ENCODE data around the gene SLC25A38.
"Not testable (repeated sequence)": the region's sequence is repeated elsewhere in the genome, so short reads cannot be mapped to it uniquely, and the experiment has no call there.

Gene SLC25A38

DNA sequence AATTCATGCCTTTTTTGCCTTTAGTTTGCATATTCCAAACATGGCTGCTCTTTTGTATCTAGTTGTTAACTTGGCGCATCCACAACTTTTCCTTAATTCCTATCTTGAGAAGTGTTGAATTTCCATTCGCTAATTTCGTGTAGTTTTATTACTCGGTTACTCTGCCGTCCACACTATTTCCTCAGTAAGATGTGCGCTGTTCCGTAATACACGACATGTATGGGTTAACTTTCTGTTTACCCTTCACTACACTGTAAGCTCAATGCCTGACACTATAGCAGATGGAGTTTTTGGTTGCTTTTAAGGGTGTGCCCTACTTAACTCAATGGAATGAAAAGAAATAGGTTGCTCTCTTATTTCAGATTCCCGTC is 24.1 kb downstream of the SLC25A38 start:
- no peak for DNase-seq (ENCODE audit: low read depth)

DNA sequence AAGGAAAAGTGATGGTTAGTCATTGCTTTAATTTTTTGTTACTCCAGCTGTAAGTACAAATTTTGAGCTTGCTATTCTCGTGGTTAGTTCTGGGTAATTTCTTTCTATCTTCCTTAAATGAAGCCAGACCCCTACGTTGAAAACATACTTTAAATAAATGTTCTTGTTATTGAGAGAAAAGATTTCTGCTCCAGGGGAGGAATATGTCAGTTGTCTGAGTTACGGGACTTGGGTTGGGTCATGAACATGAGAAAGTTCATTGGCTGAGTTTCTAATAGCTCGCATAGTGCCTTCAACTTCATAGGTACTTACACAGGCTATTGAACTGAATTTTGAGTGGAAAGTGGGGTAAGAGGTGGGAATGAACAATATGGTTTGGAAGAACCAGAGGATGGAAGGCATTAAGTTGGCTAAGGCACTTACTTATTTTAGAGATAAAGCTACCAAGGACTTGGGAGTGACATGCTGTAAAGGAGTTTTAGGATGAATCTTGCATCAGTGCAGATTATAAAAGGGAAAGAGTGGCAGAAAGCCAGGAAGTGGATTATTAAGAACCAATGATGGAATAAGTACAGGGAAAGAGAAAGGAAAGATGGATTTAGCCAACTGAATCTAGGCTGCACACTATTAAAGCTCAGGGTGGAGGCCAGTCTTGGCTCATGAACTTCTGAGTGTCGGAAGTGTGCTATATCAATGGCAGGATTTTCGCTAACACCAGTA is 24.8 kb downstream of the SLC25A38 start:
- no peak for DNase-seq (ENCODE audit: low read depth)

DNA sequence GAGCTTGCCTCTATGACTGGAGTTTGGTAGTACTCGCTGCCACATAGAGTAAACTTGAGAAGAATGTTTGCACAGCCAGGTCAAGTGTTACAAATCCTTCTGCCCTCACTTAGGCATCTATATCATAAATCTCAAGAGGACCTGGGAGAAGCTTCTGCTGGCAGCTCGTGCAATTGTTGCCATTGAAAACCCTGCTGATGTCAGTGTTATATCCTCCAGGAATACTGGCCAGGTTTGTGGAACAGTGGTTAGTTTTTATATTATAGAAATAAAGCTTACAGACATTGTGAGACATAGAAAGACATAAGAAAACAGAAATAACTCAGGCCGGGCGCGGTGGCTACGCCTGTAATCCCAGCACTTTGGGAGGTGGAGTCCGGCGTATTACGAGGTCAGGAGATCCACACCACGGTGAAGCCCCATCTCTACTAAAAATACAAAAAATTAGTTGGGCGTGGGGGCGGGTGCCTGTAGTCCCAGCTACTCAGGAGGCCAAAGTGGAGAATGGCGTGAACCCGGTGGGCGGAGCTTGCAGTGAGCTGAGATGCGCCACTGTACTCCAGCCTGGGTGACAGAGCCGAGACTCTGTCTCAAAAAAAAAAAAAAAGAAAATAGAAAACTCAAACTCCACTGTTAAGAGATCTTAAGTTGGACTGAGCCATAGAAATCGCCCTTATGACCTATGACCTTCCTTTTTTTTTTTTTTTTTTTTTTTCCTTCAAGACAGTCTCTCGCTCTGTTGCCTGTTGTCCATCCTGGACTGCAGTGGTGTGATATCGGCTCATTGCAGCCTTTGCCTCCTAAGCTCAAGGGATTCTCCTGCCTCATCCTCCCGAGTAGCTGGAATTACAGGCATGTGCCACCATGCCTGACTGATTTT is 25.6 kb downstream of the SLC25A38 start:
- DNase-seq (ENCODE audit: low read depth): no peak

DNA sequence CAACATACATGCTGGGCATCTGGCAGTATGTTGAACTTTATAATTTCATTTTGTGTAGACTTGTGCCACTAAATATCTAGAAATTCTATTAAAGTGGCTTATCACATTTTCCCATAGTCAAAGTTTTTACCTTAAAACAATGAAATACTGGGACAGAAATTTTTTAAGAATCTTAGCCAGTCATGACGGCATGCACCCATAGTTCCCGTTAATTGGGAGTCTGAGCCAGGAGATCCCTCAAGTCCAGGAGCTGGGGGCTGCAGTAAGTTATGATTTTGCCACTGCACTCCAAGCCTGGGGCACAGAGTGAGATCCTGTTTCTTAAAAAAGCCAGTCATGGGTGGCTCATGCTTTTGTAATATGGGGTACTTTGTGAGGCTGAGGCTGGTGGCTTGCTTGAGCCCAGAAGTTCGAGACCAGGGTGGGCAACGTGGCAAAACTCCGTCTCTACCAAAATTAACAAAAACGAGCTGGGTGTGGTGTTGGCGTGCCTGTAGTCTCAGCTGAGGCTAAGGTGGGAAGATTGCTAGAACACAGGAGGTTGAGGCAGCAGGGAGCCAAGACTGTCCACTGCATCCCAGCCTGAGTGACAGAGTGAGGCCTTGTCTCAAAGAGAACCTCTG is 26.5 kb downstream of the SLC25A38 start:
- no peak for DNase-seq (ENCODE audit: low read depth)

DNA sequence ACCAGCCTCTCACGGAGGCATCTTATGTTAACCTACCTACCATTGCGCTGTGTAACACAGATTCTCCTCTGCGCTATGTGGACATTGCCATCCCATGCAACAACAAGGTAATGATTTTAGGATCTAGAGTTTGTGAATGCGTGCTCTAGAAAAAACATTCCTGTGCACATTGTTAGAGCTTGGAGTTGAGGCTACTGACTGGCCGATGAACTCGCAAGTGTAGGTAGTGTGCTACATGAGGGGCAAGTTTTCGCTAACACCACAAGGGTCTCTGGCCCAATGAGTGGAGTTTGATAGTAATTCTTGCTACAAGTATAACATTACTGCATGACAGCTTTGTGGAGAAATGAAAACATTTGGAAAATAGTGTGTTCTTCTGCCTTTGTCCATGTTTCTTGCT is 27.7 kb downstream of the SLC25A38 start:
- no peak for DNase-seq (ENCODE audit: low read depth)

DNA sequence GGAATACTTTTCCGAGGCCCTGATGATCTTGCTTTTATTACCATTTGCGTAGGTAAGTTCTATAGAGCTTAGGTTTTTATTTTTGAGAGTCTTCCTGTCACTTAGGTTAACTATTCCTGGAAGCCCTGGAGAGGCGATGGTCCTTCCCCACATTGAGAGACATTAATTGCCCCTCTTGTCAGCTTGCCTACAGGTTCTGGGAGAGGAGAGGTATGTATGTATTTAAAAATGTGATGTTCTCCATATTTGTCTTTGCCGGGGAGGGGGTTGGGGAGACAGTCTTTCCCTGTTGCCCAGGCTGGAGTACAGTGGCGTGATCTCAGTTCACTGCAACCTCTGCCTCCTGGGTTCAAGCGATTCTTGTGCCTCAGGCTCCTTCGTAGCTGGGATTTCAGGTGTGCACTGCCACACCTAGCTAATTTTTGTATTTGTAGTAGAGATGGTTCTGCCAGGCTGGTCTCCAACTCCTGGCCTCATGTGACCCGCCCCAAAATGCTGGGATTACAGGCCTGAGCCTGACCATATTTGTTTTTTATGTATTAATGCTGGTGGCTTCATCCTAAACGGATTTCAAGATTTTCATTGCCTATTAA is 29.6 kb downstream of the SLC25A38 start:
- DNase-seq (ENCODE audit: low read depth): no peak

DNA sequence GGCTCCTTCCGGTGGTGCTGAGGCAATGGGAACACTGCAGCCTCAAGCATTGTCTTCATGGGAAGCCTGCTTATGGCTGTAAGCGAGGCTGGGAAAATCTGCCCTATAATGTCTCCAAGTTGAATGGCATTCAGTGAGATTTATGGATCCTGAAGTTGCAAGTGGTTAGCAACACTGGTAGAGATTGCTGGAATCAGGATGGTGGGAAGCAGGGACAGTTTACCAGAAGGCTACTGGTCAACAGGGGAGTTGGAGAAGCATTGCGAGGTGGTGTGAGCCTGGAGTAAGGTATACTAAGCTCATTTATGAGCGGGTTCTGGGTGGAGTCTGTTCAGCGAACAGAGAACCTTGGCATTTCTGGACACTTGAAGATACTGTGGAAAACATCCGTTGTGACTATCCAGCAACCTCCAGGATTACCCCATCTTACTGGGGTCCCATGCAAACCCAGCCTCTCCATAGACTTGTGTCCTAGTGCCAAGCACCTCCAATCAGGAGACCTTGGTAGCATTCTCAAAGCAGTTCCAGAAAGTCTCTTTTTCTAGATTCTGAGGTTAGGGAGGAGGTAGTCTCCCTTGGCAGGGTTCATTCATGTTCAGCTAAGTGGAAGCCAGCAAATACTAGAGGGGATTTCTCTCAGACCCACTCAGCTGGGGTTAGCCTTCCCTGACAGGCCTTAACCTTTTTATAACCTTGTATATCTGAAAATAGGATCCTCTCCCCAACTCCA is 30.7 kb downstream of the SLC25A38 start:
- DNase-seq (ENCODE audit: low read depth): no peak

DNA sequence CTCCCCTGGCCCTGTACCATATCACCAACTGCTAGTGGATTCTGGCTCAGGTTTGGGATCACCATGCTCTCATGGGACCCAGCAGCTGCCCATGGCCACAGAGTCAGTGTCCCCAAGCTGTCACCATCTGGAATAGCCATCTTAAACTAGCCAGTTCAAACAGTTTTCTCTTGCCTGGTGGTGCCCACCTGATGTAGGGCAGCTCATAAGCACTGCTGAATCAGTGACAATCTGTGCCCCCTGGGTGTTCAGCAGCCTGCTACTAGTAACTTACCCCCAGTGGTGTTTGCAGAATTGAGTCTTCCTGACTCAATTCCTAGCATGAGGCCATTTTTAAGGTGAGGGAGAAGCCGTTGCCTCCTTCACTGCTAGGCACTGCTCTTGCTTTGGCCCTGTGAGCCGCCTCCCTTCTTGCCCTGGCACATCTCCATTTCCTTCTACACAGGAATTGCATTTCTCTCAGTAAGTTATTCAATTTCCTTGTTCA is 31.3 kb downstream of the SLC25A38 start:
- DNase-seq (ENCODE audit: low read depth): no peak

DNA sequence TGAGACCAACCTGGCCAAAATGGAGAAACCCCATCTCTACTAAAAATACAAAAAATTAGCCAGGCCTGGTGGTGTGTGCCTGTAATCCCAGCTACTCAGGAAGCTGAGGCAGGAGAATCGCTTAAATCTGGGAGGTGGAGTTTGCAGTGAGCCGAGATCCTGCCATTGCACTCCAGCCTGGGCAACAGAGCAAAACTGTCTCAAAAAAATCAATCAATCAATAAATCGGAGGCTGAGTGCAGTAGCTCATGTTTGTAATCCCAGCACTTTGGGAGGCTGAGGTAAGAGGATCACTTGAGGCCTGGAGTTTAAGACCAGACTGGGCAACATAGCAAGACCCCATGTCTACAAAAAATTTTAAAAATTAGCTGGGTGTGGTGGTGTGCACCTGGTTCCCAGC is 32.1 kb downstream of the SLC25A38 start:
- not testable (repeated sequence) for DNase-seq (ENCODE audit: low read depth)

DNA sequence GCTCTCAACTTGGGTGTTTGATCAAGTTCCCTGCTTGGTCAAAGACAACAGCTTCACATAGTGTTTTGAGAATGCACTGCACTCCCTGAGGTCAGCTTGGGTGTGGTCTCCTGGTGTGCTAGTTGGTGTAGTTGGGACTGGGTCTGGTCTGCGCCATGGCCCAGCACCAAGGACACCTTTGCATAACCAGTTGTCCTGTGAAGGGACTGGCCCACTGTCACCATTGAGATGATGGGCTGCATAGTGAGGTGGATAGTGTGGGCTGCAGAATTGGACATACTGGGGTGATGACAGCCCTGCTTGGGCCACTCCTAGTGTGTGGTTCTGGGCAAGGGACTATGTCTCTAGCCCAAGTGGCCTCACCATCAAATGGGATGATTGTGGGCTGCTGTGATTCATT is 32.8 kb downstream of the SLC25A38 start:
- no peak for DNase-seq (ENCODE audit: low read depth)

DNA sequence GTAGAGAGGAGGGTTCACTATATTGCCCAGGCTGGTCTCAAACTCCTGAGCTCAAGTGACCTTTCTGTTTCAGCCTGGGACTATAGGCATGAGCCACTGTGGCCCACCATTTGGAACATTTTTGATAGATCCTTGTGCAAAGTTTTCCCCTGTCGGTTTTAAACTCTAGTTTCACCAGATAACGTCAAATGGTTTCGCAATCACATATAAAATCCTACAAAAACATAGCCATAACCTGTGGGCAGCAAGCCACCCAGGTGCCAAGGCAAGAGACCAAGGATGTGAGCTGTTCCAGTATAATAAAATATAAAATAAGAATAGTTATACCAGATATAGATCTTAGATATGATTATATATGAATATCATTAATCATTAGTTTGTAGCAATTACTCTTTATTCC is 33.8 kb downstream of the SLC25A38 start:
- DNase-seq (ENCODE audit: low read depth): not testable (repeated sequence)

DNA sequence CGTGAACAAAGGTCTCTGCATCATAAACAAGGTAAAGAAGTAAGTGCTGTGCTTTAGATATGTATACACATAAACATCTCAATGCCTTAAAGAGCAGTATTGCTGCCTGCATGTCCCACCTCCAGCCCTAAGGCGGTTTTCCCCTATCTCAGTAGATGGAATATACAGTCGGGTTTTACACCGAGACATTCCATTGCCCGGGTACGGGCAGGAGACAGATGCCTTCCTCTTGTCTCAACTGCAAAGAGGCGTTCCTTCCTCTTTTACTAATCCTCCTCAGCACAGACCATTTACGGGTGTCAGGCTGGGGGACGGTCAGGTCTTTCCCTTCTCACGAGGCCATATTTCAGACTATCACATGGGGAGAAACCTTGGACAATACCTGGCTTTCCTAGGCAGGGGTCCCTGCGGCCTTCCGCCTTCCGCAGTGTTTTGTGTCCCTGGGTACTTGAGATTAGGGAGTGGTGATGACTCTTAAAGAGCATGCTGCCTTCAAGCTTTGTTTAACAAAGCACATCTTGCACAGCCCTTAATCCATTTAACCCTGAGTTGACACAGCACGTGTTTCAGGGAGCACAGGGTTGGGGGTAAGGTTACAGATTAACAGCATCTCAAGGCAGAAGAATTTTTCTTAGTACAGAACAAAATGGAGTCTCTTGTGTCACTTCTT is 35.5 kb downstream of the SLC25A38 start:
- not testable (repeated sequence) for DNase-seq (ENCODE audit: low read depth)

DNA sequence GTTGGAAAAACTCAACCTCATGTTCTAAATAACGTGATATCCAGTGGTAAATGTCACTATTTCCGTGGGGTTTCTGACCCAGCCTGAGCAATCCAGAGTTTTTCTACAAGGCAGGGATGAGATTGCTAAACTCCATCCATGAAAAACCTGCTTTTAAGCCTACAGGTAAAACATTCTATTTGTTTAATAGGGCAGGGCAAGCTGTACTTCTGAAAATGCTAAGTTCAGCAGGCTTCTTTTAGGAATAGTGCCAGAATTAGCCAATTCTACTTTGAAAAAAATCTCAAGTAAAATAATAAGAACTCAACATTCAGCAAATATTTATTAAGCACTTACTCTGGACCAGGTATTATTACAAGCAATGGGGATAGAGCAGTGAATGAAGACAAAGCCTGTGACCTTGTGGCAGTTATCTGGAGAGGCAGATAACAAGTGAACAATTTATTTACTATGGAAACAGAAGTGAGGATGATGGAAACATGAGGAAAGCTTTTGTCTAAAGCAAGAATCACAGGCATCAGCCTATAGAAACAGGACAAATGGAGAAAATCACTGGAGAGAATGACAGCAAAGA is 36.7 kb downstream of the SLC25A38 start:
- no peak for DNase-seq (ENCODE audit: low read depth)

DNA sequence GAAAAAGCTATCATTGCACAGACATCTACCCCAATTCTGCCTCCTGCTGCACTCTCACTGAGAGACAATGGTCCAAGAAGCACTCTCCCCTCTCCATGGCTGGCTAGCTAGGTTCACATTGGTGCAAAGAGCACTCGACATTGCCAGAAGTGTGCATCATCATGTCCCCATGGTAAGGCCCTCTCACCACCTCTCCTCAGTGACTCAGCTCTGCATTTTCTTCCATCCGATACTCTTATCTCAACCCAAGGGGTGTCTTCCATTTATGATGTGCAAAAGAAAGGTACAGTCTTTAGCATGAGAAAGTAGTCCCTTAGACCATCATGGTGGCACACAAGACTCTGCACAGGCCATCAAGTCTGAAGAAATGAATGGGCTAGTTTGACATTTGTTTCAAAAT is 37.4 kb downstream of the SLC25A38 start:
- DNase-seq (ENCODE audit: low read depth): no peak

DNA sequence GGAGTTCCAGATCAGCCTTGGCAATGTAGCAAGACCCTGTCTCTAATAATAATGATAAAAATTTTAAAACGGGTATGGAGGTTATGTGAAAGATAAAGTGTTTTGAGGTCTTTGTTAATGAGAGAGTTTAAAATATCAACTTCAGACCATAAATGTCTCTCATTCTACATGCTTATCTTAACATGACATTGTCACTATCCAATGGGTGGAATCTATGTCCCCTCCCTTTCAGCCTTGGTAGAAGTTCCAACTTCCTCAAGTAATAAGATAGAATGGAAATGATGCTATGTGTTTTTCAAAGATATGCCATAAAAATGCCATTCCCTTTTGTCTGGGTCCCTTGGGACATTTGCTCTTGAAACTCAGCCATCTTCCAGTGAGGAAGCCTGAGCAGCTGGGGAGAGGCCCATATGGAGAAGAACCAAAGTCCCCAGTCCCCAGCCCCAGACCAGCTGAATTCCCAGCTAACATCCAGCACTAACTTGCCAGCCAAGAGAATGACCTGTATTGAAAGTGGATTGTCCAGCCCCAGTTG is 40.3 kb downstream of the SLC25A38 start:
- DNase-seq (ENCODE audit: low read depth): no peak

DNA sequence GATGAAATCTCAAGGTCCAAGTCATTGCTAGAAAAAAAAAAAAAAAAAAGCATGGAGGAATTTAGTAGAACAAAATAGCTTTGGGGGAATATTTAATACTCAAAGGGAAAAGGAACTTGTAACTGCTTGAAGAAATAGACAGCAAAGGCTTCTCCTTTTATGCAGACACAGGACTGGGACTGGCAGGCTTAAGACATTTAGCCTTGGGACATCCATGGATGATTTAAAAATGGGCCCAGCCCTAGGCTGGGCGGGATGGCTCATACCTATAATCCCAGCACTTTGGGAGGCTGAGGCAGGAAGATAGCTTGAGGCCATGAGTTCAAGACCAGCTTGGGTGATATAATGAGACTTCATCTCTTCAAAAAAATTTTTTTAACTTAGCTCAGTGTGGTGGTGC is 43.1 kb downstream of the SLC25A38 start:
- DNase-seq (ENCODE audit: low read depth): no peak

DNA sequence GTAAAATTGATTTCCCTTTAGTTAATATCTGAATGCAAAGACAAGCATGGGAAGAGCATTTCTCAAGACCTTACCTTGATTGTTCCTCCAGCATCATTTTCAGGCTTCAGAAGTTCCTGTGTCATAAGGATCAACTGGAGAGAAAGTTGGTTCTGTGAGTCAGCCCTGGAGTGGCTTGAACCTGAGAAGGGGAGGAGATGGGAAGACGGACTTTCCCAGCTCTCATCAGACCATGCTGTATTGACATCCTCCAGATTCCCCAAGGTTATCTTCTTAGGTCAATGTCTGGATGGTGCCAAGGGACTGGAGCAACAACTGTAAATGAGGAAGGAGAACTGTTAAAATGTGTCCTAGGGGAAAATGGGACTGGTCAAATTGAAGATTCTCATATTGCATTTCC is 44.3 kb downstream of the SLC25A38 start:
- no peak for DNase-seq (ENCODE audit: low read depth)

DNA sequence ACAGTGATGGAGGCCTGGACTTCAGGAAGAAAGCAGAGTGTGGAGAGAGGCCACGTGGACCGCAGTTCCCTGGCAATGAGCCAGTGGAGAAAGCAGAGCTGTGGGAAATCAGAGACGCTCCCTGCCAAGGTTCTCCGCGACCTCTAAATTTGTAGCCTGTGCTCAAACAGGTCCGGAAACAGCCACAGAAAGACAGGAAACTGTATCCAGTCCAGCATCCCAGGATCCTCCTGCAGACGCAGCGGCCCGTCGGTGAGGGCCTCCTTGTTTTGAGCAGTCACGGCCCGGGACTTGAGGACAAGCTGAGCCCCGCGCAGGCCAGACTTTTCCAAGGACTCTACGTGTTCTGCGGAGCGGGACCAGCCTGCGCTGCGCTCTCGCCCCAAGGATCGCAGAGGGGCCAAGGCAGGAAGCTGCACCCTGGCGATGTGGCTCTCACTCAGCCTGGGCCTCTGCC is 45.6 kb downstream of the SLC25A38 start:
- no peak for DNase-seq (ENCODE audit: low read depth)

DNA sequence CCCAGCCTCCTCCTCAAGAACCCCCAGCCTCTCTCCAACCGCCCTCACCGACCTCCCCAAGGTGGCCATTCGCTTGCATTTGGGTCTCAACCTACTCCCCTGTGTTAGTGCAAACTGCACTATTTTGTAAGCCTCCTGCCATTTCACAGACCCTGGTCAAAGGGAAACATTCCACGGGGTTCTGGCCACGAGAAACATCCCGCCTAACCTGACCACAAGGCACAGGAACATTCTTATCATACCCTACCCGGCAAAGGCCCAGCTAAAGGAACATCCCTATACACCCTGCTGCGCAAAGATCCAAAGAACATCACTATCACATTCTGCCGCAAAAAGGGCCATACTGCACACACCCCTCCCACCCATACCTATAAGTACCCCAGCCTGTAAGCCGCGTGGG is 46.3 kb downstream of the SLC25A38 start:
- DNase-seq (ENCODE audit: low read depth): no peak

DNA sequence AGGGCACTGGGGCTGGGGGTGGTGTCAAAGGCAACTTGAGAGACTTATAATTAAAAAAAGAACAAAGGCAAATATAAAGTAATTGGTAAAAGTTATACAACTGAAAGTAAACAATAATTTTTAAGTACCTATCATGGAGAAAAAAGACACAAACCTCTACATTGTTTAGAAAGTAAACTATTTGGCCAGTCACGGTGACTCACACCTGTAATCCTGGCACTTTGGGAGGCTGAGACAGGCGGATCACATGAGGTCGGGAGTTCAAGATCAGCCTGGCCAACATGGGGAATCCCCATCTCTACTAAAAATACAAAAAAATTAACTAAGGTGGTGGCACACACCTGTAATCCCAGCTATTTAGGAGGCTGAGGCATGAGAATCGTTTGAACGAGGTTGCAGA is 49.2 kb downstream of the SLC25A38 start:
- DNase-seq (ENCODE audit: low read depth): no peak

DNA sequence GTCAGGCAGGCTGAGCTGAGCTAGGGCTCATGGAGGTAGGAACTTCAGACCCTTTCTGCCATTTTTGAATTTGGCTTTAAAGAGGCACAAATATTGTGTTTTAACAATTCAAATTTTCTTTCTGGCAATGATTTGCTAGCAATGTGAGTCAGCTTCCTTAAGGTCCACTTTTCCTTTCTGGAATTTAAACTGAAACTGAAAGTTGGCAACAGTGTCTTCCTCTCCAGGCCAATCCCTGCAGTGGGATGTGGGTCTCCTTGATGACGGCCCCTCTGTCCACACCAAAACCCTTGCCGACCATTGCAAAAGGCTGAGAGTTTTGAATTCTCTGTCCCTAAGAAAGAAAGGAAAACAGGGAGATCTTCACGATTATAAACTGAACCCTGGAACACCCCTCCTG is 50.5 kb downstream of the SLC25A38 start:
- no peak for DNase-seq (ENCODE audit: low read depth)

Measured in stimulated activated CD8-positive, alpha-beta memory T cell treated with anti-CD3 and anti-CD28 coated beads, Interleukin-7, amount 100 ng/mL, for 24 hours (primary cell).